Pancreas (tissue), 10 donors: ENCODE data around the gene SRGAP3. TPM values are rescaled to one million over a fixed set of nuclear protein-coding genes. Genes with fewer than 3 reads are reported as not detected.

Source experiments
- ATAC-seq, 4 donors: fragments of 200-7000 bp; cut with Tn5 transposase; one replicate each; pipeline versions ENCODE4 v1.8.0 to v1.9.1; 2020; ENCODE audit warnings: mild to moderate bottlenecking in 4 of 4, moderate library complexity in 4 of 4
- DNase-seq, 6 donors: peaks; one replicate each; pipeline ENCODE4 v3.0.0-alpha.2; 2020
- FAIRE-seq: peaks from 2 replicates; lab custom pipeline; 2012; peaks lifted over from hg19 to GRCh38; lab: Jason Lieb, UNC
- H3K27ac ChIP-seq, 4 donors: fragments of 200-600 bp; sonication (generic); 1 replicate in 3 of 4; 2 replicates in 1 of 4; pipeline versions ENCODE4 v1.5.0 to v1.8.0; 2020
- H3K27me3 ChIP-seq, 4 donors: fragments of 200-600 bp; one replicate each; pipeline ENCODE4 v1.8.0; 2021
- H3K36me3 ChIP-seq, 3 donors: fragments of 200-600 bp; sonication (generic) in 1 of 3; one replicate each; pipeline versions ENCODE4 v1.5.0 to v1.8.0; 2020 to 2021
- H3K4me1 ChIP-seq, 3 donors: fragments of 200-600 bp; one replicate each; pipeline ENCODE4 v1.8.0; 2021
- H3K4me3 ChIP-seq, 4 donors: fragments of 200-600 bp; sonication (generic) in 2 of 4; one replicate each; pipeline versions ENCODE4 v1.5.0 to v1.8.0; 2020 to 2021
- H3K9me3 ChIP-seq, 4 donors: fragments of 200-600 bp; one replicate each; pipeline ENCODE4 v1.8.0; 2021
- CTCF ChIP-seq, 4 donors: fragments of 200-600 bp; sonication (generic) in 3 of 4; IDR thresholded peaks; one replicate each; pipeline versions ENCODE4 v1.5.0 to v1.8.0; 2021; ENCODE audit warnings: antibody characterized with exemption in 4 of 4
- WGBS, 2 donors: extraction: QIAGEN DNeasy Blood & Tissue Kit; methylation state at CpG; one replicate each; pipeline ENCODE4 v1.1.7; 2013; 5-methylcytosine and 5-hydroxymethylcytosine counted together
- intact Hi-C, 3 donors: fragments of 100-400 bp; cut with DNase I; formaldehyde crosslinking; loops; one replicate each; pipeline versions ENCODE4 v1.11.1 to v1.14.2; 2022
- polyA plus RNA-seq, 2 donors: library from polyadenylated mRNA; stranded (reverse); fragments of 200-250 nt; gene quantifications; one replicate each; pipeline ENCODE4 v1.2.3, GENCODE V29; 2013
- total RNA-seq, 6 donors: library from RNA; stranded (reverse); fragmentation: NEBNext Ultra II Directional in 4 of 6; extraction: Animal tissue kit (Norgen Biotek cat#: 25700) in 4 of 6; gene quantifications; one replicate each; pipeline versions ENCODE4 v1.2.1 to v1.2.4, GENCODE V29; 2021 to 2023
- donor health status: healthy with polysubstance abuse.
- donor health status: DM: no; HTN: no; CAD: no; lungs with moderate emphysema.
- donor health status: DM: no; HTN: no; CAD: no.
- donor health status: control.
- donor health status: control.
- donor health status: Bipolar disorder and iron deficiency.
- donor health status: DM: yes; HTN: yes; CAD: no.
- donor health status: DM: no; HTN: no; CAD: no.
- donor health status: DM: no; HTN: no; CAD: no.
- donor health status: DM: yes; HTN: yes; CAD: no.

Gene SRGAP3
- total and polyA plus RNA-seq, 8 donors: 1.9 to 6.5 (median 3.0) TPM

GRCh38 chr3:9059489-9060400 lies 189.7 kb downstream of the SRGAP3 start:
- FAIRE-seq: no peak
- 81 to 83% methylated on average over 19 of the region's 19 CpGs for WGBS, 2 donors

GRCh38 chr3:9056581-9056980 lies 192.9 kb downstream of the SRGAP3 start:
- 73 to 79% methylated on average over 5 of the region's 5 CpGs for WGBS, 2 donors
- ATAC-seq: no peak
- TF ChIP-seq CTCF (IDR thresholded peaks at IDR 0.05): no peak
- Histone ChIP-seq H3K36me3 (no peaks in the 10 kb centered on the region), H3K9me3 (no peaks in the 10 kb centered on the region), H3K4me3 (no peak overlapping the region), H3K27ac (no peak overlapping the region), H3K27me3 (no peaks in the 10 kb centered on the region), H3K4me1 (no peaks in the 10 kb centered on the region)
- FAIRE-seq: no peak
- intact Hi-C loops: no loop called here
- DNase-seq: no peak

More at GRCh38 chr3:9059489-9060400, 189.7 kb downstream of the SRGAP3 start:
- DNase-seq (no peak), ATAC-seq (no peak)
- no peak for TF ChIP-seq CTCF (IDR thresholded peaks at IDR 0.05)
- intact Hi-C loops: loop anchor here in 1 of 3 donors (10.0 kb wide), 1 partner anchor 75 kb away; no protein-coding TSS in a partner anchor
- no peaks in the 10 kb centered on the region for H3K36me3 ChIP-seq
- H3K27ac ChIP-seq: no peak overlapping the region
- H3K9me3 ChIP-seq: no peaks in the 10 kb centered on the region
- H3K27me3 ChIP-seq: no peaks in the 10 kb centered on the region
- no peak overlapping the region for H3K4me3 ChIP-seq
- no peaks in the 10 kb centered on the region for H3K4me1 ChIP-seq

GRCh38 chr3:9047452-9048346 lies 201.7 kb downstream of the SRGAP3 start:
- ATAC-seq (no peak), FAIRE-seq (no peak), DNase-seq (no peak)
- no peak overlapping the region for H3K4me3 ChIP-seq
- no peaks in the 10 kb centered on the region for H3K4me1 ChIP-seq
- no peaks in the 10 kb centered on the region for H3K36me3 ChIP-seq
- no peak for TF ChIP-seq CTCF (IDR thresholded peaks at IDR 0.05)
- no peaks in the 10 kb centered on the region for H3K27me3 ChIP-seq
- 88 to 93% methylated on average over 20 of the region's 20 CpGs for WGBS, 2 donors
- H3K9me3 ChIP-seq: no peaks in the 10 kb centered on the region
- intact Hi-C loops: no loop called here
- no peak overlapping the region for H3K27ac ChIP-seq

- Histone ChIP-seq H3K36me3 (no peaks in the 10 kb centered on the region), H3K9me3 (no peaks in the 10 kb centered on the region), H3K27me3 (no peaks in the 10 kb centered on the region), H3K27ac (no peak overlapping the region), H3K4me1 (no peaks in the 10 kb centered on the region), H3K4me3 (no peak overlapping the region)
- WGBS, 2 donors: 82 to 88% methylated on average over 7 of the region's 7 CpGs
- no peak for DNase-seq
- no peak for FAIRE-seq
- TF ChIP-seq CTCF (IDR thresholded peaks at IDR 0.05): no peak
- intact Hi-C loops: no loop called here
- ATAC-seq: no peak
These were observed 204.1 kb downstream of the SRGAP3 start for GRCh38 chr3:9045371-9045770.
